GM12878 (cell line): ENCODE results near the gene ACAP2.

Experiments
- CTCF ChIP-seq, 3 experiments: IDR thresholded peaks in 2 of 3; conservative IDR thresholded peaks in 1 of 3; 2 replicates each; pipeline ENCODE4 v1.5.1; 2011; ENCODE audit warnings: low read depth in 3 of 3, low read length in 3 of 3, mild to moderate bottlenecking in 3 of 3, control low read depth in 2 of 3, moderate library complexity in 2 of 3, inconsistent platforms in 1 of 3, mixed read lengths in 1 of 3; ENCODE audit not compliant: control insufficient read depth in 2 of 3, insufficient read depth in 1 of 3; ENCODE audit errors: extremely low read depth in 1 of 3
- EP300 ChIP-seq, 2 experiments: fragments of 150-350 bp in 1 of 2; IDR thresholded peaks; 2 replicates each; pipeline ENCODE4 v1.6.1; 2011 to 2012; ENCODE audit warnings: low read depth in 2 of 2, low read length in 2 of 2, borderline replicate concordance in 1 of 2, improper control_type of control experiment in 1 of 2, inconsistent platforms in 1 of 2; ENCODE audit not compliant: control insufficient read depth in 1 of 2
- POLR2A ChIP-seq: IDR thresholded peaks from 2 replicates; pipeline ENCODE4 v1.6.1; 2011; ENCODE audit warnings: low read depth, mild to moderate bottlenecking, low read length
- POLR2AphosphoS5 ChIP-seq: IDR thresholded peaks from 2 replicates; pipeline ENCODE4 v1.6.1; 2011; ENCODE audit warnings: mild to moderate bottlenecking, low read length, inconsistent platforms
- RCOR1 ChIP-seq: conservative IDR thresholded peaks from 2 replicates; pipeline ENCODE4 v1.6.1; 2012; ENCODE audit warnings: low read depth, low read length, improper control_type of control experiment
- SPI1 ChIP-seq: IDR thresholded peaks from 2 replicates; pipeline ENCODE4 v1.6.1; 2011; ENCODE audit warnings: low read depth, mild to moderate bottlenecking, low read length, moderate library complexity, borderline replicate concordance; ENCODE audit not compliant: insufficient read depth
- TCF12 ChIP-seq: IDR thresholded peaks from 2 replicates; pipeline ENCODE4 v1.6.1; 2011; ENCODE audit warnings: low read depth, mild to moderate bottlenecking, low read length
- ZNF274 ChIP-seq: IDR thresholded peaks from one replicate; pipeline ENCODE4 v1.8.0; 2011; ENCODE audit not compliant: insufficient read length, insufficient read depth
- ZNF687 ChIP-seq: fragments of 450-650 bp; IDR thresholded peaks from 2 replicates; pipeline ENCODE4 v1.6.1; 2017; ENCODE audit warnings: mild to moderate bottlenecking, moderate library complexity
- TF ChIP-seq, protein P1 (sequence below): IDR thresholded peaks from 2 replicates; pipeline ENCODE4 v1.6.1; 2012; ENCODE audit warnings: mild to moderate bottlenecking, low read depth, low read length

GRCh38 chr3:195255176-195255500 is 187.7 kb downstream of the ACAP2 start:
- TF ChIP-seq RCOR1 (no peak), CTCF (IDR thresholded peaks at IDR 0.05 in 2 of 3, conservative IDR thresholded peaks at IDR 0.05 in 1 of 3; ENCODE audit: control insufficient read depth in 2 of 3, extremely low read depth in 1 of 3, insufficient read depth in 1 of 3, low read depth in 3 of 3, low read length in 3 of 3) (no peak), ZNF274 (no peak), TCF12 (no peak), EP300 (IDR thresholded peaks at IDR 0.05; ENCODE audit: borderline replicate concordance in 1 of 2, control insufficient read depth in 1 of 2, low read depth in 2 of 2, low read length in 2 of 2) (no peak), POLR2AphosphoS5 (no peak), SPI1 (no peak), ZNF687 (no peak), POLR2A (no peak)
- TF ChIP-seq, protein P1, sequence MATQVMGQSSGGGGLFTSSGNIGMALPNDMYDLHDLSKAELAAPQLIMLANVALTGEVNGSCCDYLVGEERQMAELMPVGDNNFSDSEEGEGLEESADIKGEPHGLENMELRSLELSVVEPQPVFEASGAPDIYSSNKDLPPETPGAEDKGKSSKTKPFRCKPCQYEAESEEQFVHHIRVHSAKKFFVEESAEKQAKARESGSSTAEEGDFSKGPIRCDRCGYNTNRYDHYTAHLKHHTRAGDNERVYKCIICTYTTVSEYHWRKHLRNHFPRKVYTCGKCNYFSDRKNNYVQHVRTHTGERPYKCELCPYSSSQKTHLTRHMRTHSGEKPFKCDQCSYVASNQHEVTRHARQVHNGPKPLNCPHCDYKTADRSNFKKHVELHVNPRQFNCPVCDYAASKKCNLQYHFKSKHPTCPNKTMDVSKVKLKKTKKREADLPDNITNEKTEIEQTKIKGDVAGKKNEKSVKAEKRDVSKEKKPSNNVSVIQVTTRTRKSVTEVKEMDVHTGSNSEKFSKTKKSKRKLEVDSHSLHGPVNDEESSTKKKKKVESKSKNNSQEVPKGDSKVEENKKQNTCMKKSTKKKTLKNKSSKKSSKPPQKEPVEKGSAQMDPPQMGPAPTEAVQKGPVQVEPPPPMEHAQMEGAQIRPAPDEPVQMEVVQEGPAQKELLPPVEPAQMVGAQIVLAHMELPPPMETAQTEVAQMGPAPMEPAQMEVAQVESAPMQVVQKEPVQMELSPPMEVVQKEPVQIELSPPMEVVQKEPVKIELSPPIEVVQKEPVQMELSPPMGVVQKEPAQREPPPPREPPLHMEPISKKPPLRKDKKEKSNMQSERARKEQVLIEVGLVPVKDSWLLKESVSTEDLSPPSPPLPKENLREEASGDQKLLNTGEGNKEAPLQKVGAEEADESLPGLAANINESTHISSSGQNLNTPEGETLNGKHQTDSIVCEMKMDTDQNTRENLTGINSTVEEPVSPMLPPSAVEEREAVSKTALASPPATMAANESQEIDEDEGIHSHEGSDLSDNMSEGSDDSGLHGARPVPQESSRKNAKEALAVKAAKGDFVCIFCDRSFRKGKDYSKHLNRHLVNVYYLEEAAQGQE, result no peak
